Stimulated activated CD4-positive, alpha-beta T cell treated with anti-CD3 and anti-CD28 coated beads, Interleukin-1b, Interleukin-23, amount 100 ng/mL, for 4 hours (primary cell): ENCODE data around the gene HOXD13.

Experiments used
- DNase-seq, 2 donors: peaks; one replicate each; pipeline ENCODE4 v3.0.0-alpha.2; 2020; ENCODE audit warnings: low read depth in 2 of 2

The HOXD13 gene

GRCh38 chr2:176121190-176122051 is 28.9 kb downstream of the HOXD13 start:
- DNase-seq: no peak

GRCh38 chr2:176122052-176122682 is 29.6 kb downstream of the HOXD13 start:
- DNase-seq: no peak

- no peak for DNase-seq
These were observed 30.3 kb downstream of the HOXD13 start, which contains the start of gene HOXD9 for GRCh38 chr2:176122683-176123410. HOXD9 (plus strand) TSS chr2:176122719; CDS start chr2:176122769, 50 bp downstream.

DNA sequence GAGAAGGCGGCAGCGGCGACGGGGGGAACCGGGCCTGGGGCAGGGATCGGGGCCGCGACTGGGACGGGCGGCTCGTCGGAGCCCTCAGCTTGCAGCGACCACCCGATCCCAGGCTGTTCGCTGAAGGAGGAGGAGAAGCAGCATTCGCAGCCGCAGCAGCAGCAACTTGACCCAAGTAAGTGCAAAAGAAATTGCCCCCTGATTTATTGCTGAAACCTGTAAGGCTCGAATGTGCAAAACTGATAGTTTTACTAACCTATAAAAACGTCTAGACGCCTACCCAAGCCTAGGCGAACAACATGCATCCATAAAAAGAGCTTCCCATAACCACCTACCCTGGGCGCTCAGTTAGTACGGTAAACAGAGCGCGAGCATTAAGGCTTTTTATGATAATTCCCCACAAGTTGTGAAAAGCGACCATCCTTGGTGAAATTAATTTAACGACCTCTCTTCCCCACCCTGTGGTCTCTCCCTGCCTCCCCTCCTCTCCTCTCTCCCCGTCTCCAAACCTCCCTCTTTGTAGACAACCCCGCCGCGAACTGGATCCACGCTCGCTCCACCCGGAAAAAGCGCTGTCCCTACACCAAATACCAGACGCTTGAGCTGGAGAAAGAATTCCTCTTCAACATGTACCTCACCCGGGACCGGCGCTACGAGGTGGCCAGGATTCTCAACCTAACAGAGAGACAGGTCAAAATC is 31.0 kb downstream of the HOXD13 start:
- DNase-seq: no peak

- DNase-seq: no peak
These were observed 31.8 kb downstream of the HOXD13 start for GRCh38 chr2:176124110-176124946.

- no peak for DNase-seq
These were observed 32.6 kb downstream of the HOXD13 start for GRCh38 chr2:176124947-176125771.

DNA sequence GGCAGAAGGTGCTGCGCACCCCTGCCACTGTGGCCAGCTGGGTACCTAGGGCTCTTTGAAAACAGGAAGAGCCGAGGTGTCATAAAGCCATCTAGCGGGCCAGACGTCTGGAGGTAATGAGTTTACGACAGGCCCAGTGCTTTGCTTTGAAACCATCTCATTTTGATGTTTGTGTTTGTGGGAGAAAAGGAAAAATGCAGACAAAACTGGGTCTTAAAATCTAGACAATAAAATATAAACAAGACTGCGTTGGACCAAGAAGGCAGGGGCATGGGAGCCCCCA is 33.2 kb downstream of the HOXD13 start:
- DNase-seq: no peak

- peak; percentile 66 to 73 for DNase-seq
These were observed 34.6 kb downstream of the HOXD13 start for GRCh38 chr2:176126929-176127773.

DNA sequence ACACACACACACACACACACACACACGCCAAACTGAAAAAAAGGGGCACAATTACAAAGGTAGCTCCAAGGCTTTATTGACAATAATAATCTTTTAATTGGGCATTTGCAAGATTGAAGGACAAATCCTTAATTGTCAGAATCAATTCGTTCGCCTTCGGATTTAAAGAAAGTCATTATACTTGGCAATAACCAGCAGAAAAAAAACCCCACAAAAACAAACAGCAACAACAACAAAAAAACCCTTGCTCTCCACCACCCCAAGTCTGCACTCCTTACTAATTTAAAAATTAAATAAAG is 35.2 kb downstream of the HOXD13 start:
- DNase-seq: no peak

DNA sequence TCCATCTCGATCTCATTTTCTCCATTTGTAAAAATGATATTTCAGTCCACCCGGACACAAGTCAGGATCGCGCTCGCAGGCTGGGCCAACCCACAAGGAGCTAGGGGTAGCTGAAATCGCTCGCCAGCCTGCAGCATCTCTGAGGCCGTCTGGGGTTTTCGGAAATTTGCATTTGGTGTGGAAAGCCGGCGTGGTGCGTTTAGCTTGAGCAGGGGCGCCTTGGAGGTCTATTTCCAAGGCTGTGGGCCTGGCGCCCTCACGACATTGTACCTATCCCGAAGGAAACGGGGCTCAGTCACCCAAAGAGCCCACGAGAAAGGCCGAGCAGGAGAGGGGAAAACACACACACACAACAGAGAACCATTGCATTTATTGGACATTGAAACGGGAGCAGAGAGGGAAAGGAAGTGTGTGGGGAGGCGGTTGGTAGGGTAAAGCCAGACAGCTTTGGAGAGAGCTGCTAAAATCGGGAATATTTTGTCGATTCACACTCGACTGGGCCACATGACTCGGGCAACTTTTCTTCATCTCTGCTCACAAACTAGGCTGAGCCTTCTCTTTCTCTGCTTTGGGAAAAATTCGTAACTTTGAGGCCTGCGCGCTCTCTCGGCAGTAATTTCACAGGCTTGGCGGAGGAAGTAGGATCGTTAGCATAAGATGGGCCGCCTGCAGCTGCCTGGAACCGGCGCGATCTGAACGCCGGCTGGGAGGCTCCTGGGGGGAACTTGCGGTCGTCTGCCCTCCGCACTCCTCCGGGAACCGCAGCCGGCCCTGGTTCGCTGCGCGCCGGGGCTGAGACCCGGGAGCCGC is 35.9 kb downstream of the HOXD13 start:
- DNase-seq: no peak

GRCh38 chr2:176128982-176129796 is 36.7 kb downstream of the HOXD13 start, which contains the start of gene HOXD8:
HOXD8 (plus strand) TSS chr2:176129705; CDS start chr2:176130367, 662 bp downstream.
- no peak for DNase-seq

- DNase-seq: no peak
These were observed 37.3 kb downstream of the HOXD13 start for GRCh38 chr2:176129813-176130146.

- DNase-seq: no peak
These were observed 37.8 kb downstream of the HOXD13 start for GRCh38 chr2:176130147-176130956.

DNA sequence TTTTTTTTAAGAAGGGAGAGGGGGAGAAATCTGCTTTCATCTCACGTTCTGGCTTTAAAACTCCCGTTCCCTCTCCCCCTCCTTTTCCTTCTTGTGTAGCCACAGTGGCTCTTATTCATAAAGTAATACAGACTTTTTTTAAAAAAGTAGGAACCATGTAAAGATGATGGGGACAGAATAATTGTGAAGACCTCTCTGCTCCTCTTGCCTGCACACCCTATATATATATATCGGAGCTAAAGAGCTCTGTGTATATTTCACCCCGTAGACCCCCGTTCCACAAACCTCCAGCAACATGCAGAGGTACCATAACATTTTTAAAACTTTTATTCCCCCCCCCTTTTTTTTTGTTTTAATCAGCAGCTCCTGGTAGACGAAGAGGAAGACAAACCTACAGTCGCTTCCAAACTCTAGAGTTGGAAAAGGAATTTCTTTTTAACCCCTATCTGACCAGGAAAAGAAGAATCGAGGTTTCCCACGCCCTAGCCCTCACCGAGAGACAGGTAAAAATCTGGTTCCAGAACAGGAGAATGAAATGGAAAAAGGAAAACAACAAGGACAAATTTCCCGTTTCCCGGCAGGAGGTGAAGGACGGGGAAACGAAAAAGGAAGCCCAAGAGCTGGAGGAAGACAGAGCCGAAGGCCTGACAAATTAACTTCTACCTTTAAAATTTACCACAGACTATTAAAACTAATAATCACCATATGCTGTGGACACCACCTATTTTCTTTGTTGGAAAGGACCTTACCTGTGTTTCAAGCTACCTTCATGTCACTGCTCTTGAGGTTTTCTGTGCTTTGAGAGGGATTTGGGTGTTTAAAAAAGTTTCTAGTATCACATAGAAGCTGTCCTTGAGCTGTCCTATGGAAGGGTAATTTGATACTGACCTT is 38.7 kb downstream of the HOXD13 start:
- no peak for DNase-seq

DNA sequence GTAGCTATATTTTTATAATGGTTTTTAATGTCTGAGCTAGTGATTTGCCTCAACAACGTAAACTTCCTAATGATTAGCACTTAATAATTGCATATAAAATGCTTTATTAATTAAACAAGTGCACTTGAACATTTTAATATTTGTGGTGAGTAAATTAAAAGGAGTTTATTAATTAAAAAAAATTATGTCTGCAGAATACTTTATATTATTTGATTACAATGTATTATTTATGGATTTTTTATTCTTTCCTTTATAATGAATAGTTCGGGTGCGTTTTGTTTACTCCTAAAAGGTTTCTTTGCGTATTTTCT is 39.3 kb downstream of the HOXD13 start:
- no peak for DNase-seq
